GM12878 (cell line): ENCODE data around the gene ZMIZ1. TPM values are rescaled to one million over a fixed set of nuclear protein-coding genes. Genes with fewer than 3 reads are reported as not detected.
A peak's percentile ranks its signal among the peaks of the same experiment; 100 is the strongest.

Experiments
- ASH2L ChIP-seq: fragments of 300-600, 200-600 bp; sonication (generic); IDR thresholded peaks from 2 replicates; pipeline ENCODE4 v1.6.1; 2017; ENCODE audit warnings: low read depth, mild to moderate bottlenecking, borderline replicate concordance
- BACH1 ChIP-seq: fragments of 450-650 bp; IDR thresholded peaks from 2 replicates; pipeline ENCODE4 v1.6.1; 2017; ENCODE audit warnings: mild to moderate bottlenecking, borderline replicate concordance
- CTCF ChIP-seq, 3 experiments: IDR thresholded peaks in 2 of 3; conservative IDR thresholded peaks in 1 of 3; 2 replicates each; pipeline ENCODE4 v1.5.1; 2011; ENCODE audit warnings: low read depth in 3 of 3, low read length in 3 of 3, mild to moderate bottlenecking in 3 of 3, control low read depth in 2 of 3, moderate library complexity in 2 of 3, inconsistent platforms in 1 of 3, mixed read lengths in 1 of 3; ENCODE audit not compliant: control insufficient read depth in 2 of 3, insufficient read depth in 1 of 3; ENCODE audit errors: extremely low read depth in 1 of 3
- E2F4 ChIP-seq: IDR thresholded peaks from 2 replicates; pipeline ENCODE4 v1.6.1; 2012; ENCODE audit warnings: low read depth, low read length, improper control_type of control experiment
- EGR1 ChIP-seq, 2 experiments: IDR thresholded peaks; 1 replicate in 1 of 2; 2 replicates in 1 of 2; pipeline ENCODE4 v1.6.1; 2011 to 2012; ENCODE audit warnings: low read depth in 2 of 2, low read length in 2 of 2, borderline replicate concordance in 1 of 2, mild to moderate bottlenecking in 1 of 2, moderate library complexity in 1 of 2
- GATAD2B ChIP-seq: fragments of 450-650 bp; conservative IDR thresholded peaks from 2 replicates; pipeline ENCODE4 v1.6.1; 2017; ENCODE audit warnings: low read depth, mild to moderate bottlenecking, moderate library complexity
- HDAC2 ChIP-seq: fragments of 200-600 bp; sonication (generic); IDR thresholded peaks from 2 replicates; pipeline ENCODE4 v1.6.1; 2017
- IRF4 ChIP-seq: IDR thresholded peaks from 2 replicates; pipeline ENCODE4 v1.6.1; 2011; ENCODE audit warnings: low read depth, low read length
- MTA3 ChIP-seq: IDR thresholded peaks from 2 replicates; pipeline ENCODE4 v1.6.1; 2012; ENCODE audit warnings: low read length, inconsistent platforms, borderline replicate concordance
- NFXL1 ChIP-seq: fragments of 450-650 bp; IDR thresholded peaks from 2 replicates; pipeline ENCODE4 v1.6.1; 2017; ENCODE audit warnings: antibody characterized with exemption, mild to moderate bottlenecking, borderline replicate concordance
- NR2C1 ChIP-seq: fragments of 450-650 bp; IDR thresholded peaks from 2 replicates; pipeline ENCODE4 v1.6.1; 2017; ENCODE audit warnings: antibody characterized with exemption, mild to moderate bottlenecking, moderate library complexity
- NR2C2 ChIP-seq: IDR thresholded peaks from 2 replicates; pipeline ENCODE4 v1.6.1; 2011; ENCODE audit warnings: borderline replicate concordance, low read depth; ENCODE audit not compliant: control insufficient read depth, insufficient read length
- PML ChIP-seq: IDR thresholded peaks from 2 replicates; pipeline ENCODE4 v1.6.1; 2012; ENCODE audit warnings: low read length, inconsistent platforms
- POU2F2 ChIP-seq: IDR thresholded peaks from 3 replicates; pipeline ENCODE4 v1.6.1; 2011; ENCODE audit warnings: low read depth, mild to moderate bottlenecking, low read length, borderline replicate concordance
- RAD21 ChIP-seq: IDR thresholded peaks from 2 replicates; pipeline ENCODE4 v1.6.1; 2011; ENCODE audit warnings: mild to moderate bottlenecking, low read depth, low read length, moderate library complexity; ENCODE audit not compliant: insufficient read depth
- RBBP5 ChIP-seq: fragments of 200-600 bp; sonication (generic); conservative IDR thresholded peaks from 2 replicates; pipeline ENCODE4 v1.6.1; 2016
- SKIL ChIP-seq: fragments of 450-650 bp; IDR thresholded peaks from 2 replicates; pipeline ENCODE4 v1.6.1; 2017; ENCODE audit warnings: mild to moderate bottlenecking, low read depth, inconsistent platforms; ENCODE audit not compliant: poor library complexity, severe bottlenecking
- SREBF1 ChIP-seq: IDR thresholded peaks from 2 replicates; pipeline ENCODE4 v1.6.1; 2012; ENCODE audit warnings: mild to moderate bottlenecking, low read length
- SREBF2 ChIP-seq: IDR thresholded peaks from 2 replicates; pipeline ENCODE4 v1.6.1; 2012; ENCODE audit warnings: mild to moderate bottlenecking, low read length
- SUZ12 ChIP-seq: fragments of 200-600 bp; sonication (generic); IDR thresholded peaks from one replicate; pipeline ENCODE4 v1.6.1; 2018; ENCODE audit warnings: antibody characterized with exemption, mild to moderate bottlenecking; ENCODE audit not compliant: unreplicated experiment
- TBL1XR1 ChIP-seq: IDR thresholded peaks from 2 replicates; pipeline ENCODE4 v1.6.1; 2012; ENCODE audit warnings: low read depth, low read length, improper control_type of control experiment
- TCF3 ChIP-seq: IDR thresholded peaks from 2 replicates; pipeline ENCODE4 v1.6.1; 2012; ENCODE audit warnings: low read depth, mild to moderate bottlenecking, low read length, borderline replicate concordance; ENCODE audit not compliant: insufficient read depth
- ZNF207 ChIP-seq: fragments of 450-650 bp; IDR thresholded peaks from 2 replicates; pipeline ENCODE4 v1.6.1; 2014; ENCODE audit warnings: antibody characterized with exemption, mild to moderate bottlenecking, borderline replicate concordance
- polyA plus RNA-seq, 11 experiments: library from polyadenylated mRNA; depleted of rRNA in 4 of 11; unstranded in 6 of 11; stranded (reverse) in 5 of 11; fragments of >200 nt; fragmentation: Nextera tagmentation in 4 of 11; fragmentation: Illumina TruSeq in 1 of 11; extraction: Ambion mirVana in 4 of 11; extraction: Trizol in 1 of 11; gene quantifications; 1 replicate in 1 of 11; 2 replicates in 10 of 11; pipeline versions ENCODE4 v1.2.1 to v1.2.3, GENCODE V29; 2011 to 2016; ENCODE audit warnings: inconsistent platforms in 2 of 11, missing spikeins in 2 of 11, low read depth in 1 of 11
- total RNA-seq, 4 experiments: library from RNA; depleted of rRNA in 3 of 4; stranded (reverse); fragments of >200 nt in 3 of 4; fragmentation: Illumina TruSeq in 1 of 4; extraction: Trizol in 1 of 4; gene quantifications; 2 replicates each; pipeline versions ENCODE4 v1.2.1 to v1.2.3, GENCODE V29; 2013 to 2021

The ZMIZ1 gene
- total and polyA plus RNA-seq, 10 of the 15 experiments (the other 5 are each of a cell fraction or from before 2014, with no cell fraction given) = 3.1 to 82.3 (median 14.9) TPM

DNA sequence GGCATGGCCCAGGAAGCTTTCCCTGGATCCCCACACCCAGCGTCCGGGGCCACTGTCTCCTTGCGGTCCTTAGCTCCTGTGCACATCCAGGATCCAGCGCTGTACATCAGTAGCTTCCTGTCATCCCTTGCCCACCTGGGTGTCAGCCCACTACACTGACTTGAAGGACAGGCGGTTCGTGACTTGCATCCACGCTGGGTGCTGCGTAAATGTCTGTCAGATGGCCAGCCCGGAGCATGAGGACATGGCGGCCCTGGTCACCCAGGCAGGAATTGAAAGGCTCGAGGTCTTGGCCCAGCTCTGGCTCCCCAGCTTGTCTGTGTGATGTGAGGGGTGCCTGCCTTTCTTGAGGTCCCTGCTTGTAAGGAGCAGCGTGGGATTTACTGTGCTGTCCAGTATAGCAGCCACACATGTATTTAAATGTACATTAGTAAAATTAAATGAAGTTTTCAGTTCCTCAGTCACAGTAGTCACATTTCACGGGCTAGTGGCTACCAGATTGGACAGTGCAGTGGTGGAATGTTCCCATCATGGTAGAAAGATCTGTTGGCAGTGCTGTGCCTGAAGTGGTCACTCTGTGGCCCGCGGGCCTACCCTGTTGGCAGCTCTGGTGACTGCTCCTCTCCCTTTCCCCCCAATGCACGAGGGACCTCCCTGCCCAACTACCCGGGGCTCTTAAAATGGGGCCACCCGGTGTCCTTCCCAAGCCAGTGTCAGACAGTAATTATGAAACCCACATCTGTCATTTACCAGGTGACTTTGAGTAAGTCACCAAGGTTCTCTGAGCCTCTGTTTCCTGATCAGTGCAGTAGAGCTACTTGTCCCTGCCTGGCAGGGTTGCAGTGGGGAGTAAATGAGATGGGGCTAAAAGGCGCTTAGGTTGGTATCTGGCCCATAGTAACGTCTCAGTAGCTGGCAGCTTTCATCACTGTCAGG, 180.7 kb downstream of the ZMIZ1 start (continued):
- TF ChIP-seq TBL1XR1 (no peak), NFXL1 (no peak), HDAC2 (no peak), SREBF1 (peak; percentile 51; the same call in 1 of the 2 replicates), ASH2L (no peak), NR2C2 (no peak), E2F4 (no peak), NR2C1 (no peak), EGR1 (IDR thresholded peaks at IDR 0.05; ENCODE audit: borderline replicate concordance in 1 of 2, low read depth in 2 of 2, low read length in 2 of 2) (no peak), TCF3 (peak; percentile 91; the same call in 1 of the 2 replicates), RAD21 (no peak), POU2F2 (peak; percentile 88), IRF4 (peak; percentile 70), SUZ12 (no peak), BACH1 (no peak; the same call in 1 of the 2 replicates), CTCF (IDR thresholded peaks at IDR 0.05 in 2 of 3, conservative IDR thresholded peaks at IDR 0.05 in 1 of 3; ENCODE audit: control insufficient read depth in 2 of 3, extremely low read depth in 1 of 3, insufficient read depth in 1 of 3, low read depth in 3 of 3, low read length in 3 of 3) (no peak), SKIL (peak; percentile 60), MTA3 (no peak), PML (no peak), RBBP5 (no peak), GATAD2B (0 out of 2 replicates have a peak, but pooled peaks have one; percentile 65), ZNF207 (no peak; the same call in 1 of the 2 replicates), SREBF2 (no peak)
